HepG2 (cell line): ENCODE results near the gene PCGF3. TPM values are rescaled to one million over a fixed set of nuclear protein-coding genes. Genes with fewer than 3 reads are reported as not detected.

ENCODE experiments used
- ATAC-seq: fragments of 200-7000 bp; cut with Tn5 transposase; 3 replicates; pipeline ENCODE4 v1.9.1; 2020; ENCODE audit warnings: mild to moderate bottlenecking, moderate library complexity
- BruUV-seq: library from RNA; stranded (reverse); fragments of 400-500 nt; replicated peaks from 2 replicates; lab custom pipeline; 2021; lab: Mats Ljungman, UMichigan
- CTCF ChIA-PET: fragments of 300-600 bp; formaldehyde crosslinking; extraction: SDS; loops from one replicate; lab custom pipeline; 2021; ENCODE audit warnings: low total read pairs, inconsistent platforms, low intra/inter-chr PET ratio; lab: Yijun Ruan, JAX
- POLR2A ChIA-PET: fragments of 350-600 bp; sonication (Branson Sonifier 250); formaldehyde crosslinking; loops from one replicate; lab custom pipeline; 2020; ENCODE audit warnings: antibody characterized with exemption, inconsistent platforms; lab: Yijun Ruan, JAX
- DNase-seq: peaks from one replicate; pipeline ENCODE4 v3.0.0-alpha.2; 2015; ENCODE audit warnings: low spot score
- FAIRE-seq: peaks from 3 replicates; lab custom pipeline; 2011; peaks lifted over from hg19 to GRCh38; lab: Jason Lieb, UNC
- H2AFZ ChIP-seq: one replicate; pipeline ENCODE4 v1.6.1; 2011; ENCODE audit warnings: low read length, inconsistent platforms
- H3K27ac ChIP-seq: fragments of 300-600 bp; 3 replicates; pipeline ENCODE4 v1.8.0; 2011; ENCODE audit warnings: mixed run types, mild to moderate bottlenecking, mixed read lengths, low read length, inconsistent platforms; ENCODE audit not compliant: insufficient read depth; ENCODE audit errors: extremely low read length
- H3K27me3 ChIP-seq, 2 experiments: fragments of 200-600 bp in 1 of 2; 2 replicates in 1 of 2; 3 replicates in 1 of 2; pipeline versions ENCODE4 v1.6.0 to v1.8.0; 2011; ENCODE audit warnings: low read length in 2 of 2, mild to moderate bottlenecking in 2 of 2, moderate library complexity in 2 of 2, inconsistent platforms in 1 of 2; ENCODE audit not compliant: insufficient read depth in 2 of 2, control insufficient read depth in 1 of 2
- H3K36me3 ChIP-seq, 2 experiments: fragments of 200-600 bp in 1 of 2; replicated peaks in 1 of 2; 2 replicates in 1 of 2; 3 replicates in 1 of 2; pipeline versions ENCODE4 v1.5.1 to v1.8.0; 2011; ENCODE audit warnings: low read length in 2 of 2, inconsistent platforms in 1 of 2; ENCODE audit not compliant: insufficient read depth in 2 of 2, control insufficient read depth in 1 of 2
- H3K4me1 ChIP-seq: 2 replicates; pipeline ENCODE4 v1.5.1; 2012; ENCODE audit warnings: low read length, inconsistent platforms; ENCODE audit not compliant: insufficient read depth
- H3K4me2 ChIP-seq: 2 replicates; pipeline ENCODE4 v1.6.0; 2011; ENCODE audit warnings: low read depth, low read length, inconsistent platforms
- H3K4me3 ChIP-seq, 3 experiments: fragments of 200-600 bp in 1 of 3; sonication (generic), shearing (Covaris generic) in 1 of 3; replicated peaks in 1 of 3; 2 replicates each; pipeline ENCODE4 v1.5.1; 2011 to 2016; ENCODE audit warnings: low read length in 3 of 3, inconsistent platforms in 2 of 3, low read depth in 2 of 3, mild to moderate bottlenecking in 2 of 3, control low read depth in 1 of 3, mixed read lengths in 1 of 3; ENCODE audit not compliant: insufficient read depth in 1 of 3
- H3K79me2 ChIP-seq: one replicate; pipeline ENCODE4 v1.6.1; 2011; ENCODE audit warnings: low read length, inconsistent platforms; ENCODE audit not compliant: insufficient read depth
- H3K9ac ChIP-seq: 2 replicates; pipeline ENCODE4 v1.6.0; 2011; ENCODE audit warnings: mild to moderate bottlenecking, low read depth, low read length, inconsistent platforms; ENCODE audit not compliant: insufficient read depth
- H3K9me3 ChIP-seq: 2 replicates; pipeline ENCODE4 v1.5.1; 2012; ENCODE audit warnings: mild to moderate bottlenecking, low read length
- H4K20me1 ChIP-seq: 2 replicates; pipeline ENCODE4 v1.6.0; 2011; ENCODE audit warnings: inconsistent platforms, mild to moderate bottlenecking, low read length, moderate library complexity; ENCODE audit not compliant: insufficient read depth
- AGO2 ChIP-seq: fragments of 200-400 bp; formaldehyde crosslinking; optimal IDR thresholded peaks from 2 replicates; pipeline ENCODE3; 2017; ENCODE audit warnings: mild to moderate bottlenecking, low read depth, low read length, moderate library complexity
- KDM2A ChIP-seq: sonication (generic); formaldehyde crosslinking; IDR thresholded peaks from 2 replicates; pipeline ENCODE4 v1.4.0; 2020; ENCODE audit warnings: low read depth, missing genetic modification reagents, borderline replicate concordance
- RBFOX2 ChIP-seq: fragments of 200-400 bp; formaldehyde crosslinking; IDR thresholded peaks from 2 replicates; pipeline ENCODE4 v1.6.1; 2017; ENCODE audit warnings: low read depth, mild to moderate bottlenecking, low read length
- ZNF605 ChIP-seq: sonication (generic); formaldehyde crosslinking; IDR thresholded peaks from 2 replicates; pipeline ENCODE4 v1.8.0; 2022; ENCODE audit warnings: mild to moderate bottlenecking, missing genetic modification reagents
- WGBS: methylation state at CpG from one replicate; pipeline ENCODE4 v1.1.6; 2017; ENCODE audit warnings: low lambda C conversion rate; 5-methylcytosine and 5-hydroxymethylcytosine counted together
- in situ Hi-C: cut with HindIII; loops from 2 replicates; pipeline ENCODE4 v1.10.0; 2017; ENCODE audit warnings: low pct_unique_long_range_greater_than_20kb; ENCODE audit not compliant: extremely low pct_ligation_motif_present
- intact Hi-C: fragments of 100-400 bp; cut with micrococcal nuclease; formaldehyde crosslinking; loops from one replicate; pipeline ENCODE4 v1.10.0; 2022; ENCODE audit not compliant: unreplicated experiment
- polyA plus RNA-seq, 8 experiments: library from polyadenylated mRNA; depleted of rRNA in 3 of 8; stranded (reverse) in 7 of 8; unstranded in 1 of 8; fragments of >200 nt; fragmentation: Illumina TruSeq in 4 of 8; extraction: Trizol in 4 of 8; gene quantifications; 2 replicates each; pipeline versions ENCODE4 v1.2.1 to v1.2.3, GENCODE V29; 2011 to 2016; ENCODE audit warnings: low read depth in 4 of 8, missing spikeins in 1 of 8, mixed read lengths in 1 of 8; ENCODE audit not compliant: insufficient read depth in 1 of 8
- total RNA-seq, 5 experiments: library from RNA; depleted of rRNA; stranded (reverse); fragments of >200 nt; fragmentation: Illumina TruSeq; extraction: Trizol; gene quantifications; 2 replicates each; pipeline ENCODE4 v1.2.3, GENCODE V29; 2016; ENCODE audit warnings: low read depth in 1 of 5
- TF ChIP-seq, protein P1 (sequence below): IDR thresholded peaks from 2 replicates; pipeline ENCODE4 v1.6.1; 2016; ENCODE audit warnings: mild to moderate bottlenecking

PCGF3 gene
- total and polyA plus RNA-seq, 2 of the 13 experiments (the other 11 are each of a cell fraction or from before 2014, with no cell fraction given) = 28.6 to 66.2 TPM

DNA sequence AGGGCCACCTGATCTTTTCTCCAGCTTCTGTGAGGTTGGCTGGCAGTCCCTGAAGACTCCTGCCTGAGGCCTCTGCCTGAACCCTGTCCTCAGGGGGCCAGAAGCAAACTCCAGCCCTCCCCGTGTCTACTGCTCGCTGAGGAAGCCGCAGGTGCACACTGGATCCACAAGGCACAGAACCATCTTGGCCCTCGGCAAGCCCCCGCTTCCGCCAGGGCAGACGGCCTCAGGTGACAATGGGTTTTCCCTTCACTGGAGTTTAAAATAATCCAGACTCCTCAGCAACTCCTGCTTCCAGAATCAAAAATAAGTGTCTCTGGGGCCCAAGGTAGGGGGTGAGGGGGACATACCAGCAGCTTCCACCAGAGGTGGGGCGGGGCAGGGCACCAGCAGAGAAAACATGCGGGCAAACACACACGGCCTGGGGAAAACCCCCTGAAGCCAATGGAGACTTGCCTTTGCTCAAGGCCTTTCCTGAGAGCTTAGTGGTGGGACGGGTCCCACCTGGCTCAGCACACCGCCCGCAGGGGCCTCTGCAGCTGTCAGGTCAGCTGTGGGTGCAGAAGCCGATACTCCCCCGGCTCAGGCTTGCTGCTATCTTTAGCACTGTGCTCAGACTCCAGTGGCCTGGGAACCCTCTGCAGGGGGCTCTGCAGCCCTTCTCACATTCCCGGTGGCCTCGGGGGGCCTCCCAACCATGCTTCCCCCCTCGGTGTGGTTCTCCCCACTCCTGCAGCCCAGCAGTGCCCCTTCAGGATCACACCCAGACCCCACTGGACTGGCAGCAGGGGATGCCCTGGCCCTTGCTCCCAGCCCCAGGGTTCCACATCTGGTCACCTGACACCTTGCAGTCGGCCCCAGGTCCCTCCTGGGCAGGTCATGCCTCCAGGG lies 29.4 kb upstream of the PCGF3 start:
- in situ Hi-C loops = no loop called here

More for the DNA sequence above, 29.4 kb upstream of the PCGF3 start:
- peak overlapping the region in 1 of 3 experiments; percentile 83; a peak in 1 of 6 replicates for H3K4me3 ChIP-seq
- intact Hi-C loops = loop anchor here (2.0 to 10.0 kb wide), 2 partner anchors 201 to 417 kb away; no protein-coding TSS in a partner anchor
- peaks cover 3 to 12% of the 10 kb centered on the region in 2 experiments; a peak in 4 of 5 replicates for H3K36me3 ChIP-seq
- H3K4me2 ChIP-seq = peak overlapping the region; percentile 72
- peak overlapping the region; percentile 95; the same call in 1 of the 2 replicates for H3K9ac ChIP-seq
- DNase-seq (no peak), ATAC-seq (no peak), FAIRE-seq (no peak)
- peaks cover 16% of the 10 kb centered on the region for H3K79me2 ChIP-seq
- TF ChIP-seq KDM2A (CRISPR knock-in tag) = 0 out of 2 replicates have a peak, but pooled peaks have one; percentile 8
- TF ChIP-seq AGO2 = peak; percentile 73
- TF ChIP-seq, protein P1, sequence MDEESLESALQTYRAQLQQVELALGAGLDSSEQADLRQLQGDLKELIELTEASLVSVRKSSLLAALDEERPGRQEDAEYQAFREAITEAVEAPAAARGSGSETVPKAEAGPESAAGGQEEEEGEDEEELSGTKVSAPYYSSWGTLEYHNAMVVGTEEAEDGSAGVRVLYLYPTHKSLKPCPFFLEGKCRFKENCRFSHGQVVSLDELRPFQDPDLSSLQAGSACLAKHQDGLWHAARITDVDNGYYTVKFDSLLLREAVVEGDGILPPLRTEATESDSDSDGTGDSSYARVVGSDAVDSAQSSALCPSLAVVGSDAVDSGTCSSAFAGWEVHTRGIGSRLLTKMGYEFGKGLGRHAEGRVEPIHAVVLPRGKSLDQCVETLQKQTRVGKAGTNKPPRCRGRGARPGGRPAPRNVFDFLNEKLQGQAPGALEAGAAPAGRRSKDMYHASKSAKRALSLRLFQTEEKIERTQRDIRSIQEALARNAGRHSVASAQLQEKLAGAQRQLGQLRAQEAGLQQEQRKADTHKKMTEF = no peak
- TF ChIP-seq ZNF605 (CRISPR knock-in tag) = 0 out of 2 replicates have a peak, but pooled peaks have one; percentile 16
- TF ChIP-seq RBFOX2 = peak; percentile 19; the same call in 1 of the 2 replicates
- H3K27me3 ChIP-seq = no peaks in the 10 kb centered on the region
- no peaks in the 10 kb centered on the region for H3K9me3 ChIP-seq
- no peaks in the 10 kb centered on the region; the same call in 1 of the 2 replicates for H4K20me1 ChIP-seq
- BruUV-seq = TSS peak; percentile 63
- H2AFZ ChIP-seq = no peak overlapping the region
- H3K4me1 ChIP-seq = peaks cover 79% of the 10 kb centered on the region
- CTCF ChIA-PET = no interaction called here
- H3K27ac ChIP-seq = no peak overlapping the region
- 91% methylated on average over 15 of the region's 19 CpGs for WGBS
- POLR2A ChIA-PET = interaction anchor here (1.1 to 1.7 kb wide), 2 partner anchors 11 to 203 kb away, joined by 4 to 8 read pairs; no protein-coding TSS in a partner anchor
